ENCODE results near the gene PPL.
"Not testable (repeated sequence)": the region's sequence is repeated elsewhere in the genome, so short reads cannot be mapped to it uniquely, and the experiment has no call there.

Gene PPL

GRCh38 chr16:4957720-4958509 is 21.0 kb upstream of the PPL start, which contains the start of gene SEC14L5:
SEC14L5 (plus strand) TSS chr16:4958330; CDS start chr16:4959324, 994 bp downstream.
- DNase-seq (ENCODE audit: low read depth, low spot score), result peak; percentile 92

GRCh38 chr16:4957420-4957719 is 20.4 kb upstream of the PPL start:
- DNase-seq (ENCODE audit: low read depth, low spot score), result no peak

- DNase-seq (ENCODE audit: low read depth, low spot score), result no peak
Observed at GRCh38 chr16:4954714-4955113, 17.8 kb upstream of the PPL start.

- not testable (repeated sequence) for DNase-seq (ENCODE audit: low read depth, low spot score)
Observed at GRCh38 chr16:4951583-4951982, 14.6 kb upstream of the PPL start.

- DNase-seq (ENCODE audit: low read depth, low spot score), result no peak
Observed at GRCh38 chr16:4949986-4950385, 13.0 kb upstream of the PPL start.

- no peak for DNase-seq (ENCODE audit: low read depth, low spot score)
Observed at GRCh38 chr16:4948903-4949766, 12.2 kb upstream of the PPL start.

- no peak for DNase-seq (ENCODE audit: low read depth, low spot score)
Observed at GRCh38 chr16:4947722-4948503, 11.0 kb upstream of the PPL start.

- no peak for DNase-seq (ENCODE audit: low read depth, low spot score)
Observed at GRCh38 chr16:4946917-4947316, 10.0 kb upstream of the PPL start.

- DNase-seq (ENCODE audit: low read depth, low spot score), result no peak
Observed at GRCh38 chr16:4945560-4946502, 8.9 kb upstream of the PPL start.

GRCh38 chr16:4944333-4945281 is 7.7 kb upstream of the PPL start:
- DNase-seq (ENCODE audit: low read depth, low spot score), result no peak

- no peak for DNase-seq (ENCODE audit: low read depth, low spot score)
Observed at GRCh38 chr16:4942481-4942880, 5.5 kb upstream of the PPL start.

- no peak for DNase-seq (ENCODE audit: low read depth, low spot score)
Observed at GRCh38 chr16:4940719-4941118, 3.8 kb upstream of the PPL start.

GRCh38 chr16:4938683-4939030 is 1.7 kb upstream of the PPL start:
- DNase-seq (ENCODE audit: low read depth, low spot score), result no peak

GRCh38 chr16:4937782-4938682 is 1.1 kb upstream of the PPL start:
- no peak for DNase-seq (ENCODE audit: low read depth, low spot score)

GRCh38 chr16:4936181-4936990 is 562 bp downstream of the PPL start:
- DNase-seq (ENCODE audit: low read depth, low spot score), result no peak

GRCh38 chr16:4935241-4935855 is 1.6 kb downstream of the PPL start:
- DNase-seq (ENCODE audit: low read depth, low spot score), result no peak

- no peak for DNase-seq (ENCODE audit: low read depth, low spot score)
Observed at GRCh38 chr16:4934591-4934990, 2.4 kb downstream of the PPL start.
